H9 (cell line): Measurements from ENCODE around the gene ALAS1. TPM values are rescaled to one million over a fixed set of nuclear protein-coding genes. Genes with fewer than 3 reads are reported as not detected.

Experiments used
- DNase-seq: peaks from one replicate; pipeline ENCODE4 v3.0.0-alpha.2; 2017
- H2AFZ ChIP-seq: one replicate; pipeline ENCODE4 v1.6.1; 2013; ENCODE audit warnings: mild to moderate bottlenecking, low read length, control low read depth, moderate library complexity
- H2AK5ac ChIP-seq: 2 replicates; pipeline ENCODE4 v1.6.1; 2013; ENCODE audit warnings: low read length, control low read depth, mixed read lengths; ENCODE audit not compliant: insufficient read length
- H2BK120ac ChIP-seq: one replicate; pipeline ENCODE4 v1.6.1; 2013; ENCODE audit warnings: low read depth, mild to moderate bottlenecking, low read length, control low read depth, inconsistent platforms; ENCODE audit not compliant: poor library complexity, severe bottlenecking
- H2BK12ac ChIP-seq: 2 replicates; pipeline ENCODE4 v1.6.1; 2013; ENCODE audit warnings: low read length, control low read depth, mixed read lengths, low read depth; ENCODE audit not compliant: insufficient read length
- H2BK15ac ChIP-seq: 2 replicates; pipeline ENCODE4 v1.6.1; 2013; ENCODE audit warnings: low read depth, low read length, control low read depth
- H2BK20ac ChIP-seq: one replicate; pipeline ENCODE4 v1.6.1; 2013; ENCODE audit warnings: low read depth, mild to moderate bottlenecking, low read length, control low read depth, inconsistent platforms; ENCODE audit not compliant: poor library complexity, severe bottlenecking
- H2BK5ac ChIP-seq: 2 replicates; pipeline ENCODE4 v1.6.1; 2013; ENCODE audit warnings: low read length, control low read depth, mixed read lengths; ENCODE audit not compliant: insufficient read length
- H3K14ac ChIP-seq: 2 replicates; pipeline ENCODE4 v1.6.1; 2013; ENCODE audit warnings: low read length, control low read depth; ENCODE audit not compliant: insufficient read depth
- H3K18ac ChIP-seq: 2 replicates; pipeline ENCODE4 v1.6.1; 2013; ENCODE audit warnings: low read depth, mild to moderate bottlenecking, mixed read lengths, low read length, control low read depth; ENCODE audit not compliant: insufficient read length
- H3K23ac ChIP-seq: 2 replicates; pipeline ENCODE4 v1.6.1; 2013; ENCODE audit warnings: low read length, control low read depth, mixed read lengths, low read depth; ENCODE audit not compliant: insufficient read length
- H3K23me2 ChIP-seq: 2 replicates; pipeline ENCODE4 v1.6.1; 2013; ENCODE audit warnings: low read depth, mild to moderate bottlenecking, mixed read lengths, low read length, control low read depth; ENCODE audit not compliant: insufficient read length, poor library complexity, severe bottlenecking
- H3K27ac ChIP-seq: 2 replicates; pipeline ENCODE4 v1.5.1; 2013; ENCODE audit warnings: low read length, control low read depth, mixed read lengths, low read depth; ENCODE audit not compliant: insufficient read length
- H3K27me3 ChIP-seq: 2 replicates; pipeline ENCODE4 v1.6.1; 2013; ENCODE audit warnings: low read length, control low read depth, inconsistent platforms; ENCODE audit not compliant: insufficient read depth
- H3K4ac ChIP-seq: 2 replicates; pipeline ENCODE4 v1.6.1; 2013; ENCODE audit warnings: low read depth, mild to moderate bottlenecking, control low read depth, inconsistent platforms, low read length, moderate library complexity
- H3K4me1 ChIP-seq: 2 replicates; pipeline ENCODE4 v1.6.1; 2013; ENCODE audit warnings: low read length, control low read depth, inconsistent platforms; ENCODE audit not compliant: insufficient read depth
- H3K4me2 ChIP-seq: 2 replicates; pipeline ENCODE4 v1.6.1; 2013; ENCODE audit warnings: low read length, control low read depth, mixed read lengths; ENCODE audit not compliant: insufficient read length, insufficient read depth
- H3K56ac ChIP-seq: 2 replicates; pipeline ENCODE4 v1.6.1; 2013; ENCODE audit warnings: low read depth, mild to moderate bottlenecking, mixed read lengths, low read length, control low read depth; ENCODE audit not compliant: insufficient read length
- H3K79me1 ChIP-seq: 2 replicates; pipeline ENCODE4 v1.6.1; 2013; ENCODE audit warnings: low read depth, mild to moderate bottlenecking, moderate library complexity, low read length, control low read depth, inconsistent platforms; ENCODE audit not compliant: insufficient read depth, poor library complexity, severe bottlenecking
- H3K79me2 ChIP-seq: 2 replicates; pipeline ENCODE4 v1.6.1; 2013; ENCODE audit warnings: low read length, control low read depth, inconsistent platforms; ENCODE audit not compliant: insufficient read depth
- H3K9ac ChIP-seq: 2 replicates; pipeline ENCODE4 v1.6.1; 2013; ENCODE audit warnings: low read length, control low read depth, mixed read lengths; ENCODE audit not compliant: insufficient read length; ENCODE audit errors: extremely low read depth
- H3K9me3 ChIP-seq: one replicate; pipeline ENCODE4 v1.6.1; 2013; ENCODE audit warnings: low read depth, low read length, inconsistent platforms; ENCODE audit not compliant: control insufficient read depth
- H3T11ph ChIP-seq: one replicate; pipeline ENCODE4 v1.6.1; 2013; ENCODE audit warnings: mild to moderate bottlenecking, low read length, control low read depth, inconsistent platforms
- H4K20me1 ChIP-seq: one replicate; pipeline ENCODE4 v1.6.1; 2013; ENCODE audit not compliant: control insufficient read depth, insufficient read length, insufficient read depth
- H4K5ac ChIP-seq: 2 replicates; pipeline ENCODE4 v1.6.1; 2013; ENCODE audit warnings: low read depth, mild to moderate bottlenecking, mixed read lengths, low read length, control low read depth; ENCODE audit not compliant: insufficient read length
- H4K8ac ChIP-seq: replicated peaks from 2 replicates; pipeline ENCODE4 v1.6.1; 2013; ENCODE audit warnings: low read length, control low read depth, mixed read lengths, low read depth; ENCODE audit not compliant: insufficient read length
- H4K91ac ChIP-seq: 2 replicates; pipeline ENCODE4 v1.6.1; 2013; ENCODE audit warnings: low read depth, mild to moderate bottlenecking, moderate library complexity, mixed read lengths, low read length, control low read depth; ENCODE audit not compliant: insufficient read length
- H3K27ac Mint-ChIP-seq, 3 experiments: 2 replicates in 2 of 3; 3 replicates in 1 of 3; pipeline ENCODE4 v1.8.0; 2020 to 2021; ENCODE audit warnings: mixed read lengths in 3 of 3, mild to moderate bottlenecking in 1 of 3, moderate library complexity in 1 of 3
- H3K27me3 Mint-ChIP-seq: 2 replicates; pipeline ENCODE4 v1.8.0; 2021; ENCODE audit warnings: low read depth, mild to moderate bottlenecking, moderate library complexity, mixed read lengths
- H3K36me3 Mint-ChIP-seq, 3 experiments: 2 replicates in 2 of 3; 3 replicates in 1 of 3; pipeline ENCODE4 v1.8.0; 2020 to 2021; ENCODE audit warnings: low read depth in 3 of 3, mixed read lengths in 3 of 3; ENCODE audit not compliant: insufficient read depth in 1 of 3
- H3K4me1 Mint-ChIP-seq, 2 experiments: 2 replicates each; pipeline ENCODE4 v1.8.0; 2020; ENCODE audit warnings: mixed read lengths in 2 of 2
- H3K4me3 Mint-ChIP-seq, 2 experiments: 2 replicates in 1 of 2; 3 replicates in 1 of 2; pipeline ENCODE4 v1.8.0; 2020 to 2021; ENCODE audit warnings: mild to moderate bottlenecking in 2 of 2, mixed read lengths in 2 of 2, moderate library complexity in 1 of 2
- H3K9me3 Mint-ChIP-seq, 2 experiments: 2 replicates in 1 of 2; 3 replicates in 1 of 2; pipeline ENCODE4 v1.8.0; 2020; ENCODE audit warnings: mild to moderate bottlenecking in 2 of 2, mixed read lengths in 2 of 2, moderate library complexity in 1 of 2
- WGBS: extraction: QIAGEN DNeasy Blood & Tissue Kit; methylation state at CpG from one replicate; pipeline ENCODE4 v1.1.7; 2013; ENCODE audit warnings: missing lambda C conversion rate, low lambda C conversion rate, mixed read lengths; ENCODE audit not compliant: insufficient read length; ENCODE audit errors: extremely low coverage; 5-methylcytosine and 5-hydroxymethylcytosine counted together
- total RNA-seq: library from RNA; stranded (reverse); gene quantifications from 2 replicates; pipeline ENCODE4 v1.2.1, GENCODE V29; 2021
- TF ChIP-seq, protein P1 (sequence below): fragments of 200-600 bp; sonication (generic); conservative IDR thresholded peaks from 3 replicates; pipeline ENCODE4 v1.8.0; 2021; ENCODE audit warnings: antibody characterized with exemption, mild to moderate bottlenecking

Gene ALAS1
- total RNA-seq, 1 experiment from 2014 or later: 39.1 TPM

DNA sequence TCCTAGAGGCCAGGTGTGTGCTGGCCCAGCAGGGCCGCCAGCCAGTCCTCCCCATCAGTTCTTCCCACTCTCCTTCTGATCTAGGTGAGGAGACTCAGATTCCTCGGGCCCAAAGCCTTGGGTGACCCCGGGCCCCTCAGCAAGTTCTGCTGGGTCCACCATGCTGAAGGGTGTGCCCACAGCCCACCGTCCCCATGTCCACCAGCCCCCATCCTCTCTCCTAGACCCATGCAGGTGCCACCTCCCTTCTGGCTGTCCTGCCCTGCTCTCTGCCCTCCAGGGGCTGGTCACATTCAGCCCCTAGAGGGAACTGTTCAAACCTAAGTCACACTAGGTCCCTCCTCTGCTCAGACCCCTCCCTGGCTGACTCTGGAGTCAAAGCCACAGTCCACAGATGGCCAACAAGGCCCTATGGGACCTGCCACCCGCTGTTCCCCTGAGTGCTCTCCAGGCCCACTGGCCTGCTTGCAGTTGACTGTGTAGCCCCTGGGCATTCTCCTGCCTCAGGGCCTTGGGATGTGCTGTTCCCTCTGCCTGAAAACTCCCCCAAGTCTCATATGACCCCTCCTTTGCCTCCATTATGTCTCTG lies 28.4 kb downstream of the ALAS1 start:
- Histone ChIP-seq H3K27me3 (no peaks in the 10 kb centered on the region), H2BK20ac (no peak overlapping the region), H2BK5ac (no peak overlapping the region), H3K27ac (no peak overlapping the region), H4K91ac (no peak overlapping the region), H4K20me1 (no peaks in the 10 kb centered on the region), H3K14ac (no peak overlapping the region), H2AFZ (no peak overlapping the region), H3K79me2 (no peaks in the 10 kb centered on the region), H3K56ac (no peak overlapping the region), H3K23ac (no peak overlapping the region), H2BK120ac (no peak overlapping the region), H2BK12ac (no peak overlapping the region), H4K5ac (no peak overlapping the region), H3K9me3 (no peaks in the 10 kb centered on the region), H3T11ph (no peak overlapping the region), H3K79me1 (no peaks in the 10 kb centered on the region), H4K8ac (no peak overlapping the region), H2BK15ac (no peak overlapping the region), H3K18ac (no peak overlapping the region), H3K9ac (no peak overlapping the region), H3K4me1 (no peaks in the 10 kb centered on the region), H2AK5ac (no peak overlapping the region), H3K4me2 (no peak overlapping the region), H3K4ac (no peak overlapping the region), H3K23me2 (no peaks in the 10 kb centered on the region)
- Mint-ChIP-seq H3K27me3 (no peaks in the 10 kb centered on the region; the same call in none of the 2 replicates), H3K36me3 (peaks cover 12 to 22% (median 18%) of the 10 kb centered on the region in 3 experiments), H3K4me3 (peak overlapping the region in 1 of 2 experiments; percentile 24; a peak in 1 of 5 replicates), H3K9me3 (no peaks in the 10 kb centered on the region; a peak in 2 of 5 replicates), H3K27ac (no peak overlapping the region; a peak in 1 of 7 replicates), H3K4me1 (peaks cover 0 to 14% of the 10 kb centered on the region in 2 experiments; a peak in 3 of 4 replicates)
- DNase-seq: peak; percentile 27
- no CpG with 5 or more reads among the region's 5 CpGs for WGBS
- TF ChIP-seq, protein P1, sequence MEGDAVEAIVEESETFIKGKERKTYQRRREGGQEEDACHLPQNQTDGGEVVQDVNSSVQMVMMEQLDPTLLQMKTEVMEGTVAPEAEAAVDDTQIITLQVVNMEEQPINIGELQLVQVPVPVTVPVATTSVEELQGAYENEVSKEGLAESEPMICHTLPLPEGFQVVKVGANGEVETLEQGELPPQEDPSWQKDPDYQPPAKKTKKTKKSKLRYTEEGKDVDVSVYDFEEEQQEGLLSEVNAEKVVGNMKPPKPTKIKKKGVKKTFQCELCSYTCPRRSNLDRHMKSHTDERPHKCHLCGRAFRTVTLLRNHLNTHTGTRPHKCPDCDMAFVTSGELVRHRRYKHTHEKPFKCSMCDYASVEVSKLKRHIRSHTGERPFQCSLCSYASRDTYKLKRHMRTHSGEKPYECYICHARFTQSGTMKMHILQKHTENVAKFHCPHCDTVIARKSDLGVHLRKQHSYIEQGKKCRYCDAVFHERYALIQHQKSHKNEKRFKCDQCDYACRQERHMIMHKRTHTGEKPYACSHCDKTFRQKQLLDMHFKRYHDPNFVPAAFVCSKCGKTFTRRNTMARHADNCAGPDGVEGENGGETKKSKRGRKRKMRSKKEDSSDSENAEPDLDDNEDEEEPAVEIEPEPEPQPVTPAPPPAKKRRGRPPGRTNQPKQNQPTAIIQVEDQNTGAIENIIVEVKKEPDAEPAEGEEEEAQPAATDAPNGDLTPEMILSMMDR: no peak
